ENCODE results near the gene NPS. TPM values are rescaled to one million over a fixed set of nuclear protein-coding genes. Genes with fewer than 3 reads are reported as not detected.

Gene NPS
- total and polyA plus RNA-seq, 3 donors from 2014 or later = not detected

GRCh38 chr10:127548022-127548421, 1.1 kb upstream of the NPS start:
- Histone ChIP-seq H3K4me3 (no peak overlapping the region), H3K36me3 (ENCODE audit: low read depth, missing control alignments) (no peaks in the 10 kb centered on the region), H3K4me1 (no peaks in the 10 kb centered on the region), H3K27ac (no peak overlapping the region), H3K27me3 (no peaks in the 10 kb centered on the region), H3K9me3 (no peaks in the 10 kb centered on the region)
- 70% methylated on average over 3 of the region's 3 CpGs for WGBS, 2 donors
- TF ChIP-seq POLR2A (IDR thresholded peaks at IDR 0.05) (no peak), CTCF (IDR thresholded peaks at IDR 0.05) (no peak)
- intact Hi-C loops (cut with DNase I; ENCODE audit: low total_unique reads) = no loop called here
- DNase-seq = no peak

DNA sequence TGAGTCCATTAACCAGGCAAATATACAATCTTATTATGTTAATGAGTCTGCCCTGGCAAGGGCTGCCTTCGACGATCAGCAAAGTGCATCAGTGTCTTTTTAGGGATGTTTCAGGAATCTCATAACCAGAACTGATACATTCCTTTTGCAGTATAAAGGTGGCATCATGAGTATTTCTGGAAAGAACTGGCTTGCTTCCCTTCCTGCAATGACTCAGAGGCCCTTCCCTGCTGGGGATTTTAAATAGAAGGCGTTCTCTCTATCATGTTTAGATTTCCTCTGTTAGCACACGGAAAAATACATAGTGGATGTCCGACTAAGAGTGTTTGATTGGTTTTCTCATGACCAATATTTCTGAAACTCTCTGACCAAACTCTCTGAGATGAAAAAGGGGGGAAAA, 1.8 kb downstream of the NPS start:
- H3K4me1 ChIP-seq = no peaks in the 10 kb centered on the region
- H3K36me3 ChIP-seq (ENCODE audit: low read depth, missing control alignments) = no peaks in the 10 kb centered on the region
- H3K4me3 ChIP-seq = no peak overlapping the region
- TF ChIP-seq POLR2A (IDR thresholded peaks at IDR 0.05) (no peak), CTCF (IDR thresholded peaks at IDR 0.05) (no peak)
- WGBS, 2 donors = 51 to 72% methylated on average over 5 of the region's 5 CpGs
- H3K27me3 ChIP-seq = no peaks in the 10 kb centered on the region
- intact Hi-C loops (cut with DNase I; ENCODE audit: low total_unique reads) = no loop called here
- H3K9me3 ChIP-seq = no peaks in the 10 kb centered on the region
- DNase-seq = no peak
- H3K27ac ChIP-seq = no peak overlapping the region

DNA sequence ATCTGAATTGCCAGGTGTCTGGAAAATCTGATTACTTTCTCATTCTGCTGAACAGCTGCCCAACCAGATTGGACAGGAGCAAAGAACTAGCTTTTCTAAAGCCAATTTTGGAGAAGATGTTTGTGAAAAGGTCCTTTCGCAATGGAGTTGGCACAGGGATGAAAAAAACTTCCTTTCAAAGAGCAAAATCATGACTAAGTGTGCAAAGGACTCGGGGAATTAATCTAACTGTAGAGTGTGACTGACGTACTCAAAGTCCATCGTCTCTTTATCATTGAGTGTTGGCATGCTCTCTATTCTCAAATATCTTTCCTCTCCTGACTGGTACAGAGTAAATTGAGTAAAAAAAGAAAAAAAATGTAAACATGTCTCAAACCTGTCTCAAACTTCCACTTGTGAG, 3.3 kb downstream of the NPS start:
- Histone ChIP-seq H3K27ac (no peak overlapping the region), H3K4me3 (no peak overlapping the region), H3K4me1 (no peaks in the 10 kb centered on the region), H3K36me3 (ENCODE audit: low read depth, missing control alignments) (no peaks in the 10 kb centered on the region), H3K27me3 (no peaks in the 10 kb centered on the region), H3K9me3 (no peaks in the 10 kb centered on the region)
- 81 to 87% methylated on average over 4 of the region's 4 CpGs for WGBS, 2 donors
- no peak for DNase-seq
- no peak for TF ChIP-seq POLR2A (IDR thresholded peaks at IDR 0.05)
- TF ChIP-seq CTCF (IDR thresholded peaks at IDR 0.05) = no peak
- intact Hi-C loops (cut with DNase I; ENCODE audit: low total_unique reads) = no loop called here

GRCh38 chr10:127553417-127553816, 4.3 kb downstream of the NPS start:
- no peak for TF ChIP-seq POLR2A (IDR thresholded peaks at IDR 0.05)
- TF ChIP-seq CTCF (IDR thresholded peaks at IDR 0.05) = no peak
- no peaks in the 10 kb centered on the region for H3K4me1 ChIP-seq

DNA sequence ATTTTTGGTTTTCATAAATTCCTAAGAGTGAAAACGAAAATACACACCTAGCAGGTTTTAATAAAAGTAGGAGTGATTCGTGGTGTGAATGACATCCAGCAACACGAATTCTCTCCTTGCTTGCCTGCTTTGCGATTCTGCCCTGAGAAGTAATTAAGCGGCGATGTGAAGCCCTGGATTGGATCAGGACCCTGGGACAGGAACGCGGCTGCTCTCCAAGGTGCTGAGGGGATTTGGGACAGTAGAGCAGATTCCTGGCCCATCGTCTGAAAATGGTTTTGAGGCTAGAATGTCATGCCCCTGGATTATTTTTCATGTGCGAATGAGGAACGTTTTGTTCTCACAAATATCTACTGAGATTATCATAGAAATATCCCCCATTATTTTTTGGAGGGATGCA, 7.8 kb downstream of the NPS start:
- Histone ChIP-seq H3K36me3 (ENCODE audit: low read depth, missing control alignments) (no peaks in the 10 kb centered on the region), H3K9me3 (no peaks in the 10 kb centered on the region), H3K4me3 (no peak overlapping the region), H3K27me3 (no peaks in the 10 kb centered on the region), H3K4me1 (no peaks in the 10 kb centered on the region), H3K27ac (no peak overlapping the region)
- TF ChIP-seq CTCF (IDR thresholded peaks at IDR 0.05) (no peak), POLR2A (IDR thresholded peaks at IDR 0.05) (no peak)
- intact Hi-C loops (cut with DNase I; ENCODE audit: low total_unique reads) = no loop called here
- DNase-seq = peak; percentile 41
- 3 to 5% methylated on average over 11 of the region's 11 CpGs for WGBS, 2 donors

More at GRCh38 chr10:127553417-127553816, 4.3 kb downstream of the NPS start:
- no peak overlapping the region for H3K27ac ChIP-seq
- H3K4me3 ChIP-seq = no peak overlapping the region
- intact Hi-C loops (cut with DNase I; ENCODE audit: low total_unique reads) = no loop called here
- no peaks in the 10 kb centered on the region for H3K36me3 ChIP-seq (ENCODE audit: low read depth, missing control alignments)
- no peaks in the 10 kb centered on the region for H3K9me3 ChIP-seq
- WGBS, 2 donors = 88 to 90% methylated on average over 7 of the region's 7 CpGs
- H3K27me3 ChIP-seq = no peaks in the 10 kb centered on the region
- DNase-seq = no peak

All from testis (tissue), 3 donors.